PC-9 (cell line): ENCODE results near the gene DNAAF1.

Experiments
- EZH2 ChIP-seq: fragments of 200-600 bp; sonication (generic); IDR thresholded peaks from 2 replicates; pipeline ENCODE4 v1.8.0; 2017; ENCODE audit warnings: antibody characterized with exemption, low read depth
- TF ChIP-seq, protein P1 (sequence below): fragments of 200-600 bp; sonication (generic); conservative IDR thresholded peaks from 2 replicates; pipeline ENCODE4 v1.6.1; 2017; ENCODE audit warnings: mixed run types, antibody characterized with exemption, mild to moderate bottlenecking, moderate library complexity

DNA sequence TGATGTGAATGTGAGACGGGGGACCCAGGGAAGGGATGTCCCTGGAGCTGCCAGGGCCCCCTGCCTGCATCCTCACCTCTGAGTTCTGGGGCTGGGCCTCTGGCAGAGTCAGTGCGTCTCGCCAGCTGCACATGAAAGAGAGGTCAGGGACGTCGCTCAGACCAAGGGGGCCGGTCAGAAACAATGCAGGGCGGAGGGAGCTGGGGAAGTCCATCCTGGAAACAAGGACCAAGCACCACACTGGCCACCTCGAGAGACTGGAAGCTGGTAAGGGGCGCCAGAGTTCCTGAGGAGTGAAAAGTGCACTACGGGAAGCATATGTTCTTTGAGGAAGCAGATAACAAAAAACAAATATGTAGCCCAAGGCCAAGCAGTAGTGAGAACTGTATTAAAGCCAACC is 39.7 kb downstream of the DNAAF1 start:
- TF ChIP-seq, protein P1, sequence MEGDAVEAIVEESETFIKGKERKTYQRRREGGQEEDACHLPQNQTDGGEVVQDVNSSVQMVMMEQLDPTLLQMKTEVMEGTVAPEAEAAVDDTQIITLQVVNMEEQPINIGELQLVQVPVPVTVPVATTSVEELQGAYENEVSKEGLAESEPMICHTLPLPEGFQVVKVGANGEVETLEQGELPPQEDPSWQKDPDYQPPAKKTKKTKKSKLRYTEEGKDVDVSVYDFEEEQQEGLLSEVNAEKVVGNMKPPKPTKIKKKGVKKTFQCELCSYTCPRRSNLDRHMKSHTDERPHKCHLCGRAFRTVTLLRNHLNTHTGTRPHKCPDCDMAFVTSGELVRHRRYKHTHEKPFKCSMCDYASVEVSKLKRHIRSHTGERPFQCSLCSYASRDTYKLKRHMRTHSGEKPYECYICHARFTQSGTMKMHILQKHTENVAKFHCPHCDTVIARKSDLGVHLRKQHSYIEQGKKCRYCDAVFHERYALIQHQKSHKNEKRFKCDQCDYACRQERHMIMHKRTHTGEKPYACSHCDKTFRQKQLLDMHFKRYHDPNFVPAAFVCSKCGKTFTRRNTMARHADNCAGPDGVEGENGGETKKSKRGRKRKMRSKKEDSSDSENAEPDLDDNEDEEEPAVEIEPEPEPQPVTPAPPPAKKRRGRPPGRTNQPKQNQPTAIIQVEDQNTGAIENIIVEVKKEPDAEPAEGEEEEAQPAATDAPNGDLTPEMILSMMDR: no peak
- no peak for TF ChIP-seq EZH2
